ENCODE measurements around the gene KCNK6.

GRCh38 chr19:38283271-38283670, 36.4 kb upstream of the KCNK6 start:
- TF ChIP-seq POLR2A (IDR thresholded peaks at IDR 0.05; ENCODE audit: low read depth, low read length) (no peak), POLR2AphosphoS5 (IDR thresholded peaks at IDR 0.05; ENCODE audit: low read depth, low read length) (no peak)
